ENCODE measurements around the gene CDKN2D.

DNA sequence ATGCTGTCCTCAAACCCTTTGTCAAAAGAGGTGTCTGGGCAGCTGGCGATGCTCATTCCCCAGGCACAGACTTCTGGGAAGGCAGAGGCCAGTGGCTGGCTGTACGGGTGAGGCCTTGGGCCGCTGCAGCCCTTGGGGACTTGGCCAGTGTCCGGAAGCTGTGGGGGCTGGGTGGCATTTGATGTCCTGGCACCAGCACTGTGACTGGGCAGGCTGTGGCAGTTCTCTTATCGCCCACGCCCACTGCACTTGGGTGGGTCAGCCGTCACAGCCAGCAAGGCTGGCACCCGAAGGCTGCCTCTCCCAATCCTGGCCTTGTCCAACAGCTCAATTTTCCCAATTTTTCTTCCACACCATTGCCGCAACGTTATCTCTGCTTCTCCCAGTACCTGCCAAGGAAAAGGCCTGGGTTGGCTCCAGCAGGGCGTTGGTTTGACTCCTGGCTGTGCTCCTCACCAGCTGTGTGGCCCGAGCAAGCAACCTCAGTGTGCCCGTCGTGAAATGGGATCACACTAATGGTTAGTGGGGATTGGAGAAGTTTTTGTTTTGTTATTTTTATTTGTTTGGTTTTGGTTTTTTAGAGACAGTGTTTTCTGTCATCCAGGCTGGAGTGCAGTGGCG, 43.8 kb upstream of the CDKN2D start:
- TF ChIP-seq CTCF (IDR thresholded peaks at IDR 0.05; ENCODE audit: poor library complexity) (no peak), EZH2 (IDR thresholded peaks at IDR 0.05; ENCODE audit: borderline replicate concordance) (no peak), EZH2phosphoT487 (IDR thresholded peaks at IDR 0.05; ENCODE audit: low read depth, severe bottlenecking, unreplicated experiment) (no peak)

All from hepatocyte (in vitro differentiated cells).